MM.1S (cell line): ENCODE data around the gene RCN2.

ENCODE experiments used
- CTCF ChIP-seq: fragments of 300-600 bp; sonication (generic); IDR thresholded peaks from 2 replicates; pipeline ENCODE4 v1.5.1; 2016; ENCODE audit warnings: antibody characterized with exemption, low read length, mixed read lengths
- EZH2 ChIP-seq: fragments of 300-600 bp; sonication (generic); optimal IDR thresholded peaks from 2 replicates; pipeline ENCODE3; 2017; ENCODE audit warnings: low read depth, mild to moderate bottlenecking, antibody characterized with exemption, low read length, mixed read lengths
- EZH2phosphoT487 ChIP-seq: fragments of 300-600 bp; sonication (generic); IDR thresholded peaks from 2 replicates; pipeline ENCODE4 v1.6.1; 2018; ENCODE audit warnings: antibody characterized with exemption, low read length

- no peak for TF ChIP-seq CTCF
- TF ChIP-seq EZH2, result no peak
- TF ChIP-seq EZH2phosphoT487, result no peak
These were observed 68.4 kb downstream of the RCN2 start for GRCh38 chr15:76999996-77000395.
